Adrenal gland (tissue), 12 donors: ENCODE data around the gene DDI2. TPM values are rescaled to one million over a fixed set of nuclear protein-coding genes. Genes with fewer than 3 reads are reported as not detected.

Source experiments
- DNase-seq, 7 donors: peaks; one replicate each; pipeline ENCODE4 v3.0.0-alpha.2; 2019 to 2020
- H3K27ac ChIP-seq, 5 donors: fragments of 200-600 bp; sonication (generic) in 4 of 5; 1 replicate in 3 of 5; 2 replicates in 2 of 5; pipeline versions ENCODE4 v1.5.1 to v1.8.0; 2016 to 2020; ENCODE audit warnings: mild to moderate bottlenecking in 1 of 5
- H3K27me3 ChIP-seq: fragments of 200-600 bp; 2 replicates; pipeline ENCODE4 v1.8.0; 2021
- H3K36me3 ChIP-seq, 2 donors: fragments of 200-600 bp; replicated peaks in 1 of 2; 1 replicate in 1 of 2; 2 replicates in 1 of 2; pipeline versions ENCODE4 v1.5.1 to v1.8.0; 2018 to 2022
- H3K4me1 ChIP-seq, 2 donors: fragments of 200-600 bp; replicated peaks in 1 of 2; 1 replicate in 1 of 2; 2 replicates in 1 of 2; pipeline versions ENCODE4 v1.5.1 to v1.8.0; 2018 to 2021
- H3K4me3 ChIP-seq, 4 donors: fragments of 200-600 bp; sonication (generic) in 3 of 4; one replicate each; pipeline ENCODE4 v1.5.1; 2016 to 2018
- H3K9me3 ChIP-seq, 3 donors: fragments of 200-600 bp; sonication (generic) in 1 of 3; replicated peaks in 1 of 3; 1 replicate in 2 of 3; 2 replicates in 1 of 3; pipeline versions ENCODE4 v1.5.1 to v1.8.0; 2016 to 2021
- CTCF ChIP-seq, 6 experiments: fragments of 450-650 bp in 4 of 6; fragments of 200-600 bp in 2 of 6; sonication (generic) in 1 of 6; IDR thresholded peaks; 1 replicate in 5 of 6; 2 replicates in 1 of 6; pipeline versions ENCODE4 v1.5.1 to v1.8.0; 2016 to 2021; ENCODE audit warnings: antibody characterized with exemption in 6 of 6, mild to moderate bottlenecking in 2 of 6, moderate library complexity in 1 of 6
- POLR2A ChIP-seq, 2 donors: fragments of 450-650 bp; IDR thresholded peaks; one replicate each; pipeline ENCODE4 v1.6.1; 2017; ENCODE audit warnings: antibody characterized with exemption in 2 of 2, mild to moderate bottlenecking in 2 of 2, moderate library complexity in 1 of 2
- WGBS, 4 donors: extraction: QIAGEN DNeasy Blood & Tissue Kit in 2 of 4; methylation state at CpG; one replicate each; pipeline versions ENCODE4 v1.1.5 to v1.1.7; 2013 to 2017; 5-methylcytosine and 5-hydroxymethylcytosine counted together
- intact Hi-C, 2 donors: fragments of 100-400 bp; cut with DNase I; formaldehyde crosslinking; loops; one replicate each; pipeline versions ENCODE4 v1.14.1 to v1.15.0; 2022 to 2023
- polyA plus RNA-seq, 3 donors: library from polyadenylated mRNA; stranded (reverse); fragments of 200-250 nt in 2 of 3; fragments of 350-450 nt in 1 of 3; fragmentation: Illumina TruSeq in 1 of 3; extraction: RNeasy Lipid Tissue Mini Kit (QIAGEN cat#74804) in 1 of 3; gene quantifications; one replicate each; pipeline ENCODE4 v1.2.3, GENCODE V29; 2013 to 2014
- total RNA-seq, 9 donors: library from RNA; depleted of rRNA in 4 of 9; stranded (reverse); fragments of >200 nt in 4 of 9; fragments of 120-200 nt in 1 of 9; fragmentation: NEBNext Ultra II Directional in 1 of 9; extraction: Animal tissue kit (Norgen Biotek cat#: 25700) in 1 of 9; gene quantifications; one replicate each; pipeline versions ENCODE4 v1.1.0 to v1.2.4, GENCODE V29; 2013 to 2023
- donor health status: healthy with polysubstance abuse.
- donor health status: Bipolar disorder and iron deficiency.
- donor health status: DM: yes; HTN: yes; CAD: no.
- donor health status: DM: no; HTN: no; CAD: no.
- donor health status: DM: no; HTN: no; CAD: no.
- donor health status: DM: yes; HTN: yes; CAD: no.

DDI2 gene
- total and polyA plus RNA-seq, 12 donors, result 5.3 to 46.3 (median 27.2) TPM

GRCh38 chr1:15623435-15623834 lies 6.2 kb downstream of the DDI2 start:
- 82 to 96% (median 89%) methylated on average over 6 of the region's 6 CpGs for WGBS, 4 donors
- no peak overlapping the region for H3K4me3 ChIP-seq
- H3K9me3 ChIP-seq, result no peaks in the 10 kb centered on the region
- TF ChIP-seq CTCF (IDR thresholded peaks at IDR 0.05), result no peak
- no peak for TF ChIP-seq POLR2A (IDR thresholded peaks at IDR 0.05)
- DNase-seq, result no peak
- no peaks in the 10 kb centered on the region for H3K27me3 ChIP-seq
- H3K4me1 ChIP-seq, result peaks cover 34 to 86% of the 10 kb centered on the region in 2 donors
- H3K27ac ChIP-seq, result no peak overlapping the region
- intact Hi-C loops, result no loop called here
- H3K36me3 ChIP-seq, result peaks cover 0 to 13% of the 10 kb centered on the region in 2 donors

GRCh38 chr1:15624133-15624714 lies 7.0 kb downstream of the DDI2 start:
- no peaks in the 10 kb centered on the region for H3K27me3 ChIP-seq
- H3K36me3 ChIP-seq, result peaks cover 0 to 13% of the 10 kb centered on the region in 2 donors
- intact Hi-C loops, result no loop called here
- H3K9me3 ChIP-seq, result no peaks in the 10 kb centered on the region
- peaks cover 30 to 81% of the 10 kb centered on the region in 2 donors for H3K4me1 ChIP-seq
- no peak overlapping the region for H3K4me3 ChIP-seq
- DNase-seq, result no peak
- TF ChIP-seq CTCF (IDR thresholded peaks at IDR 0.05), result no peak
- no peak for TF ChIP-seq POLR2A (IDR thresholded peaks at IDR 0.05)
- H3K27ac ChIP-seq, result no peak overlapping the region
- WGBS, 4 donors, result 88 to 94% (median 92%) methylated on average over 3 of the region's 3 CpGs

GRCh38 chr1:15625056-15625917 lies 8.0 kb downstream of the DDI2 start:
- intact Hi-C loops, result no loop called here
- peaks cover 24 to 79% of the 10 kb centered on the region in 2 donors for H3K4me1 ChIP-seq
- H3K9me3 ChIP-seq, result no peaks in the 10 kb centered on the region
- WGBS, 4 donors, result 83 to 91% (median 85%) methylated on average over 13 of the region's 13 CpGs
- peaks cover 0 to 15% of the 10 kb centered on the region in 2 donors for H3K36me3 ChIP-seq
- no peaks in the 10 kb centered on the region for H3K27me3 ChIP-seq
- H3K27ac ChIP-seq, result peak overlapping the region in 1 of 5 donors; percentile 32
- H3K4me3 ChIP-seq, result no peak overlapping the region
- TF ChIP-seq POLR2A (IDR thresholded peaks at IDR 0.05) (no peak), CTCF (IDR thresholded peaks at IDR 0.05) (no peak)
- no peak for DNase-seq

GRCh38 chr1:15626269-15626950 lies 9.2 kb downstream of the DDI2 start:
- H3K36me3 ChIP-seq, result peaks cover 0 to 22% of the 10 kb centered on the region in 2 donors
- TF ChIP-seq POLR2A (IDR thresholded peaks at IDR 0.05) (no peak), CTCF (IDR thresholded peaks at IDR 0.05) (no peak)
- H3K27ac ChIP-seq, result peak overlapping the region in 2 of 5 donors; percentile 18 to 48
- 81 to 83% (median 82%) methylated on average over 11 of the region's 11 CpGs for WGBS, 4 donors
- intact Hi-C loops, result no loop called here
- H3K4me3 ChIP-seq, result no peak overlapping the region
- no peaks in the 10 kb centered on the region for H3K9me3 ChIP-seq
- no peak for DNase-seq
- peaks cover 13 to 78% of the 10 kb centered on the region in 2 donors for H3K4me1 ChIP-seq
- no peaks in the 10 kb centered on the region for H3K27me3 ChIP-seq
